HUES64 (cell line): ENCODE data around the gene APP.
"Not testable (repeated sequence)": the region's sequence is repeated elsewhere in the genome, so short reads cannot be mapped to it uniquely, and the experiment has no call there.

Experiments used
- H3K27ac ChIP-seq: 2 replicates; pipeline ENCODE4 v1.7.0; 2013; ENCODE audit warnings: low read depth, low read length, inconsistent platforms
- H3K27me3 ChIP-seq: 2 replicates; pipeline ENCODE4 v1.6.1; 2013; ENCODE audit warnings: mild to moderate bottlenecking, low read length; ENCODE audit not compliant: insufficient read depth
- H3K36me3 ChIP-seq: 2 replicates; pipeline ENCODE4 v1.6.1; 2013; ENCODE audit warnings: mild to moderate bottlenecking, low read length; ENCODE audit not compliant: insufficient read depth
- H3K4me1 ChIP-seq: 2 replicates; pipeline ENCODE4 v1.6.1; 2013; ENCODE audit warnings: mild to moderate bottlenecking, low read length, moderate library complexity; ENCODE audit not compliant: insufficient read depth
- H3K4me3 ChIP-seq: 2 replicates; pipeline ENCODE4 v1.5.1; 2013; ENCODE audit warnings: mild to moderate bottlenecking, low read length, moderate library complexity
- H3K9ac ChIP-seq: 2 replicates; pipeline ENCODE4 v1.6.1; 2013; ENCODE audit warnings: mild to moderate bottlenecking, low read depth, low read length
- H3K9me3 ChIP-seq: 2 replicates; pipeline ENCODE4 v1.6.1; 2013; ENCODE audit warnings: low read depth, low read length; ENCODE audit not compliant: insufficient read depth
- WGBS: fragments of 150-250, 120-280 bp; methylation state at CpG from one replicate; pipeline ENCODE4 v1.1.7; 2013; ENCODE audit warnings: missing lambda C conversion rate; 5-methylcytosine and 5-hydroxymethylcytosine counted together

The APP gene

DNA sequence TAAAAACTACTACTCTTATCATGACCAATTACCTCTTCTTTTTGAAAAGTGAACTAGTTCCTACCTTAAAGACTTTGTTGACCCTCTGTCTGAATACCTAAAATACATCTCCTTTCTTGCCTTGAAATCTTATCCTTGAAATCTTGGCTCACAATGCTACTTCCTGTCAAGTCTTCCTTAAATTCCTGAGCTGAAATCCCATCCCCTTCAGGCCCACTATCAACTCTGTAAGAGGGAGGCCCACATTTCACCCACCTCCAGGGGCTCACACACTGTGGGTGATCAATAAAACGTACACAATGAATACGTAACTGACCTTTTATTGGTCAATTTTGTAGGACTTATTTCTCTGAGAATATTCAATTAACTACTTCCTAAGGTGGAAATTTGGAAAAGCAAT is 88.0 kb downstream of the APP start:
- no peaks in the 10 kb centered on the region for H3K27me3 ChIP-seq
- no peak overlapping the region for H3K4me3 ChIP-seq
- WGBS: 13% methylated on average over 1 of the region's 2 CpGs
- peak overlapping the region; percentile 93; the same call in 1 of the 2 replicates for H3K27ac ChIP-seq
- no peaks in the 10 kb centered on the region for H3K9me3 ChIP-seq
- H3K9ac ChIP-seq: no peak overlapping the region
- H3K36me3 ChIP-seq: peaks cover 28% of the 10 kb centered on the region; the same call in 1 of the 2 replicates
- peaks cover 54% of the 10 kb centered on the region for H3K4me1 ChIP-seq

GRCh38 chr21:26081175-26081760 is 89.3 kb downstream of the APP start:
- H3K4me3 ChIP-seq: peak overlapping the region; percentile 25; the same call in 1 of the 2 replicates
- H3K9ac ChIP-seq: peak overlapping the region; percentile 66
- H3K9me3 ChIP-seq, H3K27me3 ChIP-seq: not testable (repeated sequence)
- H3K4me1 ChIP-seq: peaks cover 62% of the 10 kb centered on the region
- H3K36me3 ChIP-seq: peaks cover 16% of the 10 kb centered on the region; the same call in 1 of the 2 replicates
- peak overlapping the region; percentile 93 for H3K27ac ChIP-seq
- WGBS: 18% methylated on average over 6 of the region's 7 CpGs

DNA sequence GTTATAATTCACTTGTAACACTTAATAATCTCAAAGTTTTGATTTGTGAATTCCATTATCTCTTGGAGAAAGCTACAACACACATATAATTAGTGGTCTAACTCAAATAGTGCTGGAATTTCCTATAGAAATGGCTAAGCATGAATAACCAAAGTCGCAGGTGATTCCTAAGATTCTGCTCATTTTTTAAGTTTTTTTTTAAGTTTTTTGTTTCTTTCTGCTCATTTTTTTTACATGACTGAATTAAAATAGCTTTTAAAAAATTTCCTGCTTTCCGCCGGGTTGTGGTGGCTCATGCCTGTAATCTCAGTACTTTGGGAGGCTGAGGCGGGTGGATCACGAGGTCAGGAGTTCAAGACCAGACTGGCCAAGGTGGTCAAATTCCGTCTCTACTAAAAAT is 90.4 kb downstream of the APP start:
- H3K9ac ChIP-seq: 0 out of 2 replicates have a peak overlapping the region, but pooled peaks have one; percentile 66
- peaks cover 68% of the 10 kb centered on the region for H3K4me1 ChIP-seq
- peaks cover 8% of the 10 kb centered on the region; the same call in 1 of the 2 replicates for H3K36me3 ChIP-seq
- H3K9me3 ChIP-seq: no peaks in the 10 kb centered on the region
- no peak overlapping the region for H3K4me3 ChIP-seq
- H3K27ac ChIP-seq: peak overlapping the region; percentile 89
- H3K27me3 ChIP-seq: no peaks in the 10 kb centered on the region
- WGBS: 98% methylated on average over 6 of the region's 6 CpGs

DNA sequence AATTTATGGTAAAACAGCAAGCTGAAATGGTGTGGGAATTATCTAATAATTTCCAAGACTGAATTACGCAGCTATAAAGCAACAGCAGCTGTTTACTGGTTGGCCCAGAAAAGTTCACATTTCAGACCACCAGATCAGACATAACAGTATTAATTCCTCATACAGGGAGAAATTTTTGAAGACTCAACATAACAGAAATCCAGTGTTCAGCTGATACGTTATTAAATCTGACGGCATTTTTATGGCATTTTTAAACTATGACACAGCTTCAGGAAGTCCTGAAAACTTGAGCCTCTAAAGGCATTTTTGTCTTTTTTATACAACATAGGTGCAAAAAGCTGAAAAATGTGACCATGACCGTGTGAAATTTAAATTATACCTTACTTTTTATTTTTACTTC is 91.2 kb downstream of the APP start:
- Histone ChIP-seq H3K4me1 (peaks cover 74% of the 10 kb centered on the region), H3K9ac (no peak overlapping the region), H3K4me3 (no peak overlapping the region), H3K27ac (no peak overlapping the region), H3K27me3 (no peaks in the 10 kb centered on the region), H3K36me3 (no peaks in the 10 kb centered on the region), H3K9me3 (no peaks in the 10 kb centered on the region)
- 91% methylated on average over 3 of the region's 4 CpGs for WGBS

- no peaks in the 10 kb centered on the region for H3K27me3 ChIP-seq
Measured at GRCh38 chr21:26077521-26077920, 93.0 kb downstream of the APP start.

GRCh38 chr21:26072666-26073615 is 97.6 kb downstream of the APP start:
- H3K4me3 ChIP-seq: no peak overlapping the region
- H3K9ac ChIP-seq: no peak overlapping the region
- H3K4me1 ChIP-seq: peaks cover 85% of the 10 kb centered on the region
- no peaks in the 10 kb centered on the region for H3K9me3 ChIP-seq
- no peaks in the 10 kb centered on the region for H3K27me3 ChIP-seq
- 95% methylated on average over 9 of the region's 9 CpGs for WGBS
- H3K36me3 ChIP-seq: no peaks in the 10 kb centered on the region
- peak overlapping the region; percentile 1; the same call in 1 of the 2 replicates for H3K27ac ChIP-seq

More at GRCh38 chr21:26077521-26077920, 93.0 kb downstream of the APP start:
- Histone ChIP-seq H3K9ac (no peak overlapping the region), H3K9me3 (no peaks in the 10 kb centered on the region), H3K27ac (no peak overlapping the region), H3K36me3 (no peaks in the 10 kb centered on the region), H3K4me3 (no peak overlapping the region), H3K4me1 (peaks cover 74% of the 10 kb centered on the region)
- 91% methylated on average over 7 of the region's 7 CpGs for WGBS

DNA sequence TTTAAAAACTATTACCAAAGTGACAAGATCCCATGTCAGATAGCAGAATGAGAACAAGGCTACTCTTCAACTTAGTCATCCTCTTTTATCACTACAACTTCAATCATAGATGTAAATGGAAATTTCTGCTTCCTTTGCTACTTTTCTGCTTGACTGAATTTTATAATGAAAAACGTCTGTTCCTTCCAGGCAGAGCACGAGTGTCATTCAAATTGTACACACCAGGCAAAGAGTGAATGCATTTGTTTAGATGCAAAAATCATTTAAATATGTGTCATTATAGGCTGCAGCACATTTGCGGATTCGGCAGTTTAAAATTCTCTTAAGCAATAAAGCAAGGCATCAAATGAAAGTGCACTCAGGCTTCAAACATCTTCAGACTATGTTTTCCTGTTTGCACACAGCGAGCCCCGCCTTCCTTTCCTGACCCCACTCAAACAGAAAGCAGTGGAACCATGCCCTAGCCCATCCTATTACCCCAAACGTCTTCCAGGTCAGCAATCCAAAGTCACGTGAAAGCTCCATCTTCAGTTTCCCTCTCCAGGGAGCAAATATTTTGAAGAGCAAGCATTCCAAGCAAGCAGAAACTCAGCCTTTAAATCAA is 99.6 kb downstream of the APP start:
- 57% methylated on average over 8 of the region's 8 CpGs for WGBS

GRCh38 chr21:26070121-26070520 is 100.4 kb downstream of the APP start:
- H3K4me3 ChIP-seq: no peak overlapping the region
- WGBS: 84% methylated on average over 2 of the region's 2 CpGs
- H3K9me3 ChIP-seq: no peaks in the 10 kb centered on the region
- H3K27ac ChIP-seq: no peak overlapping the region
- peaks cover 91% of the 10 kb centered on the region for H3K4me1 ChIP-seq
- H3K36me3 ChIP-seq: no peaks in the 10 kb centered on the region
- no peak overlapping the region for H3K9ac ChIP-seq
- H3K27me3 ChIP-seq: no peaks in the 10 kb centered on the region

More for the DNA sequence above, 99.6 kb downstream of the APP start:
- Histone ChIP-seq H3K9me3 (no peaks in the 10 kb centered on the region), H3K27ac (peak overlapping the region; percentile 57), H3K9ac (no peak overlapping the region), H3K27me3 (no peaks in the 10 kb centered on the region), H3K4me1 (peaks cover 89% of the 10 kb centered on the region), H3K36me3 (no peaks in the 10 kb centered on the region), H3K4me3 (no peak overlapping the region)

DNA sequence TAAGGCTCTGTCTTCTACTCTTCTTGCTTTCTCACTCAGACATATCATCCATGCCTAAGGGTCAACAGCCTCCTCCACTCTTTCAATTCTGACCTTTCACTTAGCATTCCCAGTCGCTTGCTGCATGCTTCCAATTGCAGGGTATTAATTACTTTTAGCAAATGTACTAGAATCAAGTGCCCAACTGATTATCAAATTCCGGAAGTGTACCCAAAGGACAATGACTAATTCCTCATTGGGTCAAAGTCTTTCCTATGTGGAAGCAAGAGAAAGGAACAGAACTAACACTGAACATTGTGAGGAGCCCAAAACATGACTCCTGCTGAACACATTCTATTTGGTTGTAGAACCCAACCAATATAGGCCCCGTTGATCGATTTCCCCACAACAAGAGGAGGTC is 101.8 kb downstream of the APP start:
- no peak overlapping the region for H3K9ac ChIP-seq
- WGBS: 88% methylated on average over 4 of the region's 4 CpGs
- H3K27ac ChIP-seq: no peak overlapping the region
- H3K27me3 ChIP-seq: no peaks in the 10 kb centered on the region
- H3K4me3 ChIP-seq: no peak overlapping the region
- no peaks in the 10 kb centered on the region for H3K36me3 ChIP-seq
- peaks cover 95% of the 10 kb centered on the region for H3K4me1 ChIP-seq
- H3K9me3 ChIP-seq: no peaks in the 10 kb centered on the region

DNA sequence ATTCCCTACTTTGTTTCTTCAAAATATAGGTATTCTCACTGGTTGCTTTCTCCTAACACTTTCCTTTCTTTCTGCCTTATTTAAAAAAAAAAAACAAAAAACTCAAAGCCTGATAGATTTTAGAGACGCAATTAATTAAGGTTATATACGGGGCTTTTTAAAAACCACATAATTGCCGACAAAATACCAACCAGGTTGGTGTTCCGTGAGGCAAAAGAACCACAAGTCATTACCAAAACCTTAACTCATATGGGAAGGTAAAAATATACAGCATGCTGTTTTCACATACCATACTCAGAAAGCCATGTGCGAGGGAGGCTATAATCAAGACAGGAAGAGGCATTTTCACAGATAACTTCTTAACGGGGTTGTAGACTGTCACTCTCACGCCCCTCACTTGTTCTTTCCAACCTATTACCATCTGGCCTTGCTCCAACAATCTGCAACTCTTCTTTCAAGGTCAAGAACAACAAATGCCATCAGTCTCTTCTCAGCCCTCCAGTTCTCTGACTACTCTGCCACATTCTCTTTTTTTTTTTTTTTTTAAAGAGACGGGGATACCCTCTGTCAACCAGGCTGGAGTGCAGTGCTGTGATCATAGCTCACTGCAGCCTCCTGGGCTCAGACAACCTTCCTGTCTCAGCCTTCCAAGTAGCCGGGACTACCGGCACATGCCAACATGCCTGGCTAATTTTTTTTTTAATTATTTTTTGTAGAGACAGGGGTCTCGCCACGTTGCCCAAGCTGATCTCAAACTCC is 102.6 kb downstream of the APP start:
- H3K9ac ChIP-seq: no peak overlapping the region
- H3K36me3 ChIP-seq: no peaks in the 10 kb centered on the region
- H3K9me3 ChIP-seq: no peaks in the 10 kb centered on the region
- H3K4me3 ChIP-seq: no peak overlapping the region
- H3K27ac ChIP-seq: no peak overlapping the region
- 85% methylated on average over 12 of the region's 12 CpGs for WGBS
- H3K27me3 ChIP-seq: no peaks in the 10 kb centered on the region
- peaks cover 90% of the 10 kb centered on the region for H3K4me1 ChIP-seq
